Transverse colon (tissue), 4 donors: Measurements from ENCODE around the gene STRA8. TPM values are rescaled to one million over a fixed set of nuclear protein-coding genes. Genes with fewer than 3 reads are reported as not detected.
A peak's percentile ranks its signal among the peaks of the same experiment; 100 is the strongest.

Source experiments
- DNase-seq: peaks from one replicate; pipeline ENCODE4 v3.0.0-alpha.2; 2019
- H3K27ac ChIP-seq, 4 donors: fragments of 200-600 bp; sonication (generic); 2 replicates each; pipeline ENCODE4 v1.5.1; 2016 to 2018; ENCODE audit warnings: inconsistent platforms in 4 of 4
- H3K27me3 ChIP-seq: fragments of 200-600 bp; sonication (generic); 2 replicates; pipeline ENCODE4 v1.5.1; 2017; ENCODE audit warnings: inconsistent platforms
- H3K36me3 ChIP-seq, 4 donors: fragments of 200-600 bp; sonication (generic); 2 replicates each; pipeline ENCODE4 v1.5.1; 2017 to 2019; ENCODE audit warnings: inconsistent platforms in 4 of 4
- H3K4me1 ChIP-seq, 4 donors: fragments of 200-600 bp; sonication (generic); 2 replicates each; pipeline ENCODE4 v1.5.1; 2017 to 2020; ENCODE audit warnings: inconsistent platforms in 4 of 4
- H3K4me3 ChIP-seq, 4 donors: fragments of 200-600 bp; sonication (generic); 1 replicate in 1 of 4; 2 replicates in 3 of 4; pipeline versions ENCODE4 v1.5.1 to v1.6.1; 2017 to 2019; ENCODE audit warnings: inconsistent platforms in 4 of 4
- H3K9me3 ChIP-seq, 2 donors: fragments of 200-600 bp; sonication (generic); 2 replicates each; pipeline ENCODE4 v1.5.1; 2017 to 2019; ENCODE audit warnings: inconsistent platforms in 2 of 2
- EP300 ChIP-seq: sonication (generic); formaldehyde crosslinking; IDR thresholded peaks from one replicate; pipeline ENCODE4 v1.6.1; 2017; ENCODE audit warnings: antibody characterized with exemption, low read depth
- POLR2A ChIP-seq: fragments of 450-650 bp; IDR thresholded peaks from one replicate; pipeline ENCODE4 v1.6.1; 2016; ENCODE audit warnings: antibody characterized with exemption, mild to moderate bottlenecking, moderate library complexity
- POLR2AphosphoS5 ChIP-seq, 3 donors: sonication (generic); formaldehyde crosslinking; IDR thresholded peaks; one replicate each; pipeline ENCODE4 v1.6.1; 2016; ENCODE audit warnings: antibody characterized with exemption in 3 of 3
- WGBS, 2 donors: methylation state at CpG; one replicate each; pipeline ENCODE4 v1.1.5; 2018; ENCODE audit warnings: low coverage in 1 of 2; 5-methylcytosine and 5-hydroxymethylcytosine counted together
- in situ Hi-C, 4 donors: fragments of 200-750 bp; cut with MboI; loops; one replicate each; pipeline versions ENCODE4 v1.15.0 to v1.15.1; 2017; ENCODE audit warnings: low sequenced_read_pairs in 3 of 4, low pct_ligation_motif_present in 1 of 4, low pct_unique_long_range_greater_than_20kb in 1 of 4
- intact Hi-C: fragments of 100-400 bp; cut with DNase I; formaldehyde crosslinking; loops from one replicate; pipeline ENCODE4 v1.15.1; 2023; ENCODE audit warnings: low total_unique reads
- total RNA-seq, 4 donors: library from RNA; depleted of rRNA; stranded (reverse); fragments of >200 nt; gene quantifications; one replicate each; pipeline ENCODE4 v1.1.0, GENCODE V29; 2016
- TF ChIP-seq, protein P1 (sequence below), 5 experiments: fragments of 200-600 bp in 3 of 5; fragments of 450-650 bp in 2 of 5; sonication (generic) in 3 of 5; IDR thresholded peaks; 1 replicate in 2 of 5; 2 replicates in 3 of 5; pipeline ENCODE4 v1.5.1; 2016 to 2017; ENCODE audit warnings: antibody characterized with exemption in 5 of 5, inconsistent platforms in 3 of 5, mild to moderate bottlenecking in 2 of 5, moderate library complexity in 1 of 5

Gene STRA8
- total RNA-seq, 4 donors from 2014 or later, result not detected

DNA sequence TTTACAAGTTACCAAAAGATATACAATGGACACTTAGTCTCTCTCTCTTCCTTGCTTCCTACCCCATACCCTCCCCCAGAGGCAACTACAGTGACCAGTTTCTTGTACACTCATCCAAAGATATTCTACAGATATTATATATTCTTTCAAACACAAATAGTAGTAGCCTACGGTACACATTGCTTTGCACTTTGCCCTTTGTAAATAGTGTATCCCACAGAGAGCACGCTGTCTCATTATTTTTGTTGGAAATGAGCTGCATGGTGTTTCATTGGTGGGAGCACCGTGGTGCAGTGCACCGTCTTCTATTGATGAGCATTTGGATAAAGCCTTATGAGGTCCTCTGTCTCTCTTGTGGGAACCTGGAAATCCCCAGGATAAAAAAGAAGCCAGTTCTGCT, 24.2 kb downstream of the STRA8 start:
- 45 to 56% methylated on average over 2 to 4 of the region's 4 CpGs for WGBS, 2 donors
- Histone ChIP-seq H3K36me3 (no peaks in the 10 kb centered on the region), H3K9me3 (no peaks in the 10 kb centered on the region), H3K27ac (no peak overlapping the region), H3K27me3 (no peaks in the 10 kb centered on the region), H3K4me3 (no peak overlapping the region), H3K4me1 (peaks cover 5 to 25% (median 17%) of the 10 kb centered on the region in 4 donors)
- intact Hi-C loops, result no loop called here
- TF ChIP-seq EP300 (no peak), POLR2AphosphoS5 (IDR thresholded peaks at IDR 0.05) (no peak), POLR2A (no peak)
- TF ChIP-seq, protein P1, sequence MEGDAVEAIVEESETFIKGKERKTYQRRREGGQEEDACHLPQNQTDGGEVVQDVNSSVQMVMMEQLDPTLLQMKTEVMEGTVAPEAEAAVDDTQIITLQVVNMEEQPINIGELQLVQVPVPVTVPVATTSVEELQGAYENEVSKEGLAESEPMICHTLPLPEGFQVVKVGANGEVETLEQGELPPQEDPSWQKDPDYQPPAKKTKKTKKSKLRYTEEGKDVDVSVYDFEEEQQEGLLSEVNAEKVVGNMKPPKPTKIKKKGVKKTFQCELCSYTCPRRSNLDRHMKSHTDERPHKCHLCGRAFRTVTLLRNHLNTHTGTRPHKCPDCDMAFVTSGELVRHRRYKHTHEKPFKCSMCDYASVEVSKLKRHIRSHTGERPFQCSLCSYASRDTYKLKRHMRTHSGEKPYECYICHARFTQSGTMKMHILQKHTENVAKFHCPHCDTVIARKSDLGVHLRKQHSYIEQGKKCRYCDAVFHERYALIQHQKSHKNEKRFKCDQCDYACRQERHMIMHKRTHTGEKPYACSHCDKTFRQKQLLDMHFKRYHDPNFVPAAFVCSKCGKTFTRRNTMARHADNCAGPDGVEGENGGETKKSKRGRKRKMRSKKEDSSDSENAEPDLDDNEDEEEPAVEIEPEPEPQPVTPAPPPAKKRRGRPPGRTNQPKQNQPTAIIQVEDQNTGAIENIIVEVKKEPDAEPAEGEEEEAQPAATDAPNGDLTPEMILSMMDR (IDR thresholded peaks at IDR 0.05), result no peak
- in situ Hi-C loops, result no loop called here
- DNase-seq, result no peak

DNA sequence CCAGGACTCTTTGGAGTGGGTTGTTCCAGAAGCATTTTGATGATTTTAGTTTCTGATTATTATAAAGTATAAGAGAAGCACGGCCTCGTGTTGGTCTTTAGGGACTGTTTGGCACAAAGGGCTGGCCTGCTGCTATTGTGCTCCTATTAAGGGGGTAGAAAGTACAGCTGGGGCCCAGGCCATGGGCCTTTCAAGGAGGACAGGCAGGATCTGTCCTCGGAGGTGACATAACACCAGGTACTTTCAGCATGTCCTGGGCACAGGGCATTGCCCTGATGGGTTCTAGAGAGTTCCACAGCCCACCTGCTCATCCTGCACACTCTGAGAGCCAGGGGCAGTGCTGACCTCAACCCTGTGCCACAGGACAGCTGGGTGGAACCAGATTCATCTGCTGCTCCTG, 24.9 kb downstream of the STRA8 start:
- no peak overlapping the region for H3K27ac ChIP-seq
- in situ Hi-C loops, result no loop called here
- intact Hi-C loops, result no loop called here
- no peaks in the 10 kb centered on the region for H3K36me3 ChIP-seq
- TF ChIP-seq POLR2AphosphoS5 (IDR thresholded peaks at IDR 0.05) (no peak), POLR2A (no peak), EP300 (no peak)
- TF ChIP-seq, protein P1 (IDR thresholded peaks at IDR 0.05), result no peak
- 70 to 75% methylated on average over 2 to 3 of the region's 3 CpGs for WGBS, 2 donors
- H3K4me1 ChIP-seq, result peaks cover 5 to 20% (median 14%) of the 10 kb centered on the region in 4 donors
- no peaks in the 10 kb centered on the region for H3K27me3 ChIP-seq
- no peak for DNase-seq
- no peaks in the 10 kb centered on the region for H3K9me3 ChIP-seq
- no peak overlapping the region for H3K4me3 ChIP-seq

DNA sequence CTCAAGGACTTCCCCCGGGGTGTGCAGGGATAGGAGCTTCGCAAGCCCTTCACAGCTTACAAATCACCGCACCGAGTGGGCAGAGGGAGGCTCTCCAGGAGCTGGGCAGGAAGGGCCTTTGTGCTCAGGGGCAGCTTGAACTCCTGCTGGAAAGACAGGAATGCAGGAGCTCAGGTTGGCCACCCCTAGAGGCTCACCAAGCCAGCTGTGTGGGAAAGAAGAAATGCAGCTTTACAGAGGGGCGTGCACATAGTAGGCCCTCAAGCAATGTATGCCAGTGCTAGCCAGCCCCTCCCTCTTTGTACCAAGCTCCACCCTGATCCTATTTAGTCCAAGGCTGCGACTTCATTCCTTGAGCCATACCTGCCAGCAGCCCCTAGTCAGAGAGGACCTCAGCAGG, 26.1 kb downstream of the STRA8 start:
- no peak overlapping the region for H3K27ac ChIP-seq
- TF ChIP-seq EP300 (no peak), POLR2AphosphoS5 (IDR thresholded peaks at IDR 0.05) (no peak), POLR2A (no peak)
- TF ChIP-seq, protein P1 (IDR thresholded peaks at IDR 0.05), result no peak
- in situ Hi-C loops (no loop called here), intact Hi-C loops (no loop called here)
- H3K9me3 ChIP-seq, result no peaks in the 10 kb centered on the region
- WGBS, 2 donors, result 89% methylated on average over 6 of the region's 6 CpGs; no CpG with 5 or more reads in 1 of the 2 donors
- DNase-seq, result no peak
- H3K4me3 ChIP-seq, result no peak overlapping the region
- H3K4me1 ChIP-seq, result peaks cover 0 to 8% (median 4%) of the 10 kb centered on the region in 4 donors
- H3K36me3 ChIP-seq, result no peaks in the 10 kb centered on the region
- no peaks in the 10 kb centered on the region for H3K27me3 ChIP-seq

DNA sequence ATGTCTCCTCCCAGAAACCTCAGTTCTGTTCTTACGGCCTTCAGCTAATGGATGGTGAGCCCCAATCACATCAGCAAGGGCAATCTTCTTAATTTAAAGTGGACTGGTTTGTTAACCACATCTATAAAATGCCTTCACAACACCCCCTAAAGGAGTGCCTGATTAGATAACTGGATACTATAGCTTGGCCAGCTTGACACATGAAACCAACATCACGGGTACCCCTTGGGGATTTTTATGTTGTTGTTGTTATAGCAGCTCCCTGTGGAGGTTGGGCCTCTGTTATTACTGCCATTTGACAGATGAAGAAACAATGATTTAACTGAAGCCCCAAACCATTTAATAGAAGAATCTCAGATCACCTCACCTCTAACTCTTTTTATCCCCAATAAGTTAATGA, 26.8 kb downstream of the STRA8 start:
- no peak overlapping the region for H3K4me3 ChIP-seq
- peak overlapping the region in 1 of 4 donors; percentile 34 for H3K27ac ChIP-seq
- intact Hi-C loops (no loop called here), in situ Hi-C loops (no loop called here)
- no peaks in the 10 kb centered on the region for H3K27me3 ChIP-seq
- no peak for TF ChIP-seq EP300
- TF ChIP-seq, protein P1 (IDR thresholded peaks at IDR 0.05), result no peak
- no peak for TF ChIP-seq POLR2AphosphoS5 (IDR thresholded peaks at IDR 0.05)
- TF ChIP-seq POLR2A, result no peak
- DNase-seq, result no peak
- H3K9me3 ChIP-seq, result no peaks in the 10 kb centered on the region
- H3K36me3 ChIP-seq, result no peaks in the 10 kb centered on the region
- 85 to 88% methylated on average over 2 of the region's 2 CpGs for WGBS, 2 donors
- peaks cover 0 to 5% (median 0%) of the 10 kb centered on the region in 4 donors for H3K4me1 ChIP-seq
